ENCODE results near the gene CLNK.

GRCh38 chr4:10437735-10438134, 246.8 kb downstream of the CLNK start:
- no peak for TF ChIP-seq CTCF (IDR thresholded peaks at IDR 0.05; ENCODE audit: low read length)
- TF ChIP-seq EZH2 (IDR thresholded peaks at IDR 0.05; ENCODE audit: borderline replicate concordance, low read length), result no peak

Measured in OCI-LY1 (cell line).